ENCODE measurements around the gene MATN3.

GRCh38 chr2:20019747-20020146 lies 7.3 kb upstream of the MATN3 start:
- TF ChIP-seq, protein P1, sequence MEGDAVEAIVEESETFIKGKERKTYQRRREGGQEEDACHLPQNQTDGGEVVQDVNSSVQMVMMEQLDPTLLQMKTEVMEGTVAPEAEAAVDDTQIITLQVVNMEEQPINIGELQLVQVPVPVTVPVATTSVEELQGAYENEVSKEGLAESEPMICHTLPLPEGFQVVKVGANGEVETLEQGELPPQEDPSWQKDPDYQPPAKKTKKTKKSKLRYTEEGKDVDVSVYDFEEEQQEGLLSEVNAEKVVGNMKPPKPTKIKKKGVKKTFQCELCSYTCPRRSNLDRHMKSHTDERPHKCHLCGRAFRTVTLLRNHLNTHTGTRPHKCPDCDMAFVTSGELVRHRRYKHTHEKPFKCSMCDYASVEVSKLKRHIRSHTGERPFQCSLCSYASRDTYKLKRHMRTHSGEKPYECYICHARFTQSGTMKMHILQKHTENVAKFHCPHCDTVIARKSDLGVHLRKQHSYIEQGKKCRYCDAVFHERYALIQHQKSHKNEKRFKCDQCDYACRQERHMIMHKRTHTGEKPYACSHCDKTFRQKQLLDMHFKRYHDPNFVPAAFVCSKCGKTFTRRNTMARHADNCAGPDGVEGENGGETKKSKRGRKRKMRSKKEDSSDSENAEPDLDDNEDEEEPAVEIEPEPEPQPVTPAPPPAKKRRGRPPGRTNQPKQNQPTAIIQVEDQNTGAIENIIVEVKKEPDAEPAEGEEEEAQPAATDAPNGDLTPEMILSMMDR (IDR thresholded peaks at IDR 0.05; ENCODE audit: low read depth, low read length): no peak
- TF ChIP-seq EZH2phosphoT487 (IDR thresholded peaks at IDR 0.05; ENCODE audit: low read depth): no peak

All from OCI-LY3 (cell line).